PC-9 (cell line): Measurements from ENCODE around the gene FAT1.

Experiments
- CTCF ChIP-seq: fragments of 200-600 bp; sonication (generic); conservative IDR thresholded peaks from 2 replicates; pipeline ENCODE4 v1.6.1; 2017; ENCODE audit warnings: mixed run types, antibody characterized with exemption, mild to moderate bottlenecking, moderate library complexity
- EZH2 ChIP-seq: fragments of 200-600 bp; sonication (generic); IDR thresholded peaks from 2 replicates; pipeline ENCODE4 v1.8.0; 2017; ENCODE audit warnings: antibody characterized with exemption, low read depth

- TF ChIP-seq CTCF (no peak), EZH2 (no peak)
These were observed 154.0 kb downstream of the FAT1 start for GRCh38 chr4:186569533-186570192.
